MM.1S (cell line): ENCODE data around the gene RASGRF2.

Experiments
- CTCF ChIP-seq: fragments of 300-600 bp; sonication (generic); IDR thresholded peaks from 2 replicates; pipeline ENCODE4 v1.5.1; 2016; ENCODE audit warnings: antibody characterized with exemption, low read length, mixed read lengths
- EZH2 ChIP-seq: fragments of 300-600 bp; sonication (generic); optimal IDR thresholded peaks from 2 replicates; pipeline ENCODE3; 2017; ENCODE audit warnings: low read depth, mild to moderate bottlenecking, antibody characterized with exemption, low read length, mixed read lengths
- EZH2phosphoT487 ChIP-seq: fragments of 300-600 bp; sonication (generic); IDR thresholded peaks from 2 replicates; pipeline ENCODE4 v1.6.1; 2018; ENCODE audit warnings: antibody characterized with exemption, low read length

GRCh38 chr5:80977764-80978163 is 17.6 kb downstream of the RASGRF2 start:
- TF ChIP-seq CTCF (no peak), EZH2phosphoT487 (no peak), EZH2 (no peak)
